ENCODE results near the gene ZNF101. TPM values are rescaled to one million over a fixed set of nuclear protein-coding genes. Genes with fewer than 3 reads are reported as not detected.

ZNF101 gene
- 23.1 TPM for polyA plus RNA-seq (2013, experiment 1 of 4)
- polyA plus RNA-seq (2013, experiment 2 of 4) = 21.6 TPM
- 15.1 TPM for polyA plus RNA-seq (2013, experiment 3 of 4)
- 13.8 TPM for polyA plus RNA-seq (2013, experiment 4 of 4)

DNA sequence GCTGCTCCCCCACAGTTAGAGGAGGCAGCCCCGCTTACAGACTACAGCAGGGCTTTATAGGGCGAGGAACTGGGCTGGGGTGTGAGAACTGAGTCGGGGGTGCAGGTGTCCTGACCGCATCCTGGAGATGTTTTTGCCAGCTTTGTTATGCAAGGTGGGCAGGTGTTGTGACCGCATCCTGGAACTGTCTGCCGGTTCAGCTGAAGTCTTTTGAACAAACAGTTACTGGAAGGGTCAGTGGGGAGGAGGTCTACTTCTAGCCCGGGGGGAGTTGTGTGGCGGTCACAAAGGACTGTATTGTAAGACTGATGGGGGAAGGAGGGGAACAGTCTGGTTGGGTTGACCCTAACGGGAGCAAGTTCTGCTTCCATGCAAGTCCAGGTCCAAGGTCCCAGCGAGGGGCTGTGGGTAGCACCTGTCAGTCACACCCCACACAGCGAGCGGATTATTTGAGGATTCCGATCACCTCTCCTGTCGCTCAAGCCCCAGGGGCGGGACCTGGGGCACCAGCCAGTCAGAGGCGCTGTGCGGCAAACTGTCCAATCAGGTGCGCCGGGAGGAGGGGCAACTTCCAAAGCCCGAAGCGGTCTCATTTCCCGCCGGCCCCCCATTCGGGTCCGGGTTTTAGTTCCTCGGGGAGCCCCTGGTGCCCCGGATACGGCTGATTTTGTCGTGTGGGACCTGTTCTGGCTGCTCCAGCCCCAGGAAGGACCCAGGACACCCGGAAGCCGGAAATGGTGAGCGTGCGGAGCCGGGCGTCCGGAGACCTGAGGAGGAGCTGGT lies at the start of gene ZNF101:
ZNF101 (plus strand) TSS at position 610 of the 783 bp plus-strand sequence; CDS start at position 735, 125 bp downstream.
- Histone ChIP-seq H3K4me3 (ENCODE audit: insufficient read depth, low read depth, low read length) (peak within 1 kb of the TSS; percentile 89), H3K4me1 (ENCODE audit: control insufficient read depth, insufficient read depth, low read length) (no peaks in the 10 kb centered on the region), H3K27me3 (ENCODE audit: control insufficient read depth, insufficient read depth, low read length, poor library complexity, severe bottlenecking) (no peaks in the 10 kb centered on the region), H3K27ac (ENCODE audit: insufficient read depth, low read depth, low read length, poor library complexity, severe bottlenecking) (peak within 1 kb of the TSS; percentile 87), H3K36me3 (ENCODE audit: control insufficient read depth, insufficient read depth, low read length) (no peaks in the 10 kb centered on the region), H3K9me3 (ENCODE audit: control insufficient read depth, low read length) (no peaks in the 10 kb centered on the region)
- 4 to 5% methylated on average over 36 of the region's 36 CpGs for WGBS, 2 experiments

DNA sequence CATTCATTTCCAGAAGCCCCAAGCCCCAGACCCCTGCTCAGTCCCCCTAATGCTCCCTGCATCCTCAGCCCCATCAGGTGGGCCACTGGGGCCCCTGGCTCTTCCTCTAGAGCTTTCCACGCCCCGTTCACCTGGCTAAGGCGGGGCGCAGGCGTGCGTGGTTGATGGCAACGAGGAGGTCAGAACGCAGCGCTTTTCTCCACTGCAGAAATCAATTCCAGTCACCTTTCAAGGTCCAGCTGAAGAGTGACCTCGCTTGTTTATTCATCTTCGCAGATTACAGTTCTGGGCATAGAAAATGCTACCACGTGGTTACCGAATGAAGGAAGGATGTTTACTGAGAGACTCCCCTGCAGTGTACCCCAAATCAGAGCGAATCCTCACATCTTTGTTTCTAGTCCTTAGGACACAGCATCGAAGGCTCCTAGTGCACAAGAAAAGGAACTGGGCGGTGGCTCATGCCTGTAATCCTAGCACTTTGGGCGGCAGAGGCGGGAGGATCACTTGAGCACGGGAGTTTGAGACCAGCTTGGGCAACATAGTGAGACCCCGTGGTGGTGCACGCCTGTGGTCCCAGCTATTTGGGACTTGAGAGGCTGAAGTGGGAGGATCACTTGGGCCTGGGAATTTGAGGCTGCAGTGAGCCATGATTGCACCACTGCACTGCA lies 49.3 kb upstream of the ZNF101 start:
- WGBS, 2 experiments = 89% methylated on average over 21 of the region's 21 CpGs
- H3K27me3 ChIP-seq (ENCODE audit: control insufficient read depth, insufficient read depth, low read length, poor library complexity, severe bottlenecking) = peaks cover 12% of the 10 kb centered on the region
- H3K27ac ChIP-seq (ENCODE audit: insufficient read depth, low read depth, low read length, poor library complexity, severe bottlenecking) = no peak overlapping the region
- H3K36me3 ChIP-seq (ENCODE audit: control insufficient read depth, insufficient read depth, low read length) = peaks cover 19% of the 10 kb centered on the region
- no peaks in the 10 kb centered on the region for H3K9me3 ChIP-seq (ENCODE audit: control insufficient read depth, low read length)
- peak overlapping the region; percentile 54 for H3K4me3 ChIP-seq (ENCODE audit: insufficient read depth, low read depth, low read length)
- no peaks in the 10 kb centered on the region for H3K4me1 ChIP-seq (ENCODE audit: control insufficient read depth, insufficient read depth, low read length)

DNA sequence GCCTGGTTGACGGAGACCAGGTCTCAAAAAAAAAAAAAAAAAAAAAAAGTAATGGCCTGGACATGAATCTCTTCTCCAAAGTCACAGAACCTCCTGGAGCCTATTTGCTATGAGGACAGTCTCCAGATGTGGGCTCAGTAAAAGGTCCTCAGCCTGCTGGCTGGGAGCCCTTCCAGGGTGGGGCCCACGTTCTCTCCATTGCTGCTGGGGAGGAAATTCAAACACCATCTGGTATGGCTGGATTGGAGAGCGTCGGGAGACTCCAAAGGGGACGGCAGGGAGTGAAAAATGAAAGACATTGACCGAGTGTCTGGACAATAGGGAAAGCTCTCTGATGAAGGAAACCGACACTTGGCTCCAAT lies 48.8 kb upstream of the ZNF101 start:
- H3K4me1 ChIP-seq (ENCODE audit: control insufficient read depth, insufficient read depth, low read length) = no peaks in the 10 kb centered on the region
- H3K9me3 ChIP-seq (ENCODE audit: control insufficient read depth, low read length) = no peaks in the 10 kb centered on the region
- no peak overlapping the region for H3K27ac ChIP-seq (ENCODE audit: insufficient read depth, low read depth, low read length, poor library complexity, severe bottlenecking)
- 87 to 89% methylated on average over 7 of the region's 7 CpGs for WGBS, 2 experiments
- peaks cover 23% of the 10 kb centered on the region for H3K36me3 ChIP-seq (ENCODE audit: control insufficient read depth, insufficient read depth, low read length)
- H3K4me3 ChIP-seq (ENCODE audit: insufficient read depth, low read depth, low read length) = no peak overlapping the region
- H3K27me3 ChIP-seq (ENCODE audit: control insufficient read depth, insufficient read depth, low read length, poor library complexity, severe bottlenecking) = peaks cover 12% of the 10 kb centered on the region

DNA sequence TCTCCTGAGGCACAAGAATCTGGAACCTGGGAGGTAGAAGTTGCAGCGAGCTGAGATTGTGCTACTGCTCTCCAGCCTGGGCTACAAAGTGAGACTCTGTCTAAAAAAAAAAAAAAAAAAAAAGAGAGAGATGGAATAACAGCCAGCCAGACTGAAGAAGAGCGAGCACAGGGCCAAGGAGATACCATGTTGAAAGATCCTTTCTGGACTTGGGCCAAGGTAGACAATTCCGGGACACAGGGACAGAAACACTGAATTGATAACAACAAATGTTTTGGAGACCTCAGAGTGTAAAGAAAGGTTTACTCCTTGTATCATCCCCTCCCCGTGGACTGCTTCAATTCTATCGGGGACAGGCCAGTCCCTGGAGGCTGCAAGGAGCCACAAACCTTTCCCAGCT lies 45.3 kb upstream of the ZNF101 start:
- 94 to 97% methylated on average over 5 of the region's 5 CpGs for WGBS, 2 experiments
- Histone ChIP-seq H3K9me3 (ENCODE audit: control insufficient read depth, low read length) (no peaks in the 10 kb centered on the region), H3K4me1 (ENCODE audit: control insufficient read depth, insufficient read depth, low read length) (peaks cover 12% of the 10 kb centered on the region), H3K27ac (ENCODE audit: insufficient read depth, low read depth, low read length, poor library complexity, severe bottlenecking) (no peak overlapping the region), H3K36me3 (ENCODE audit: control insufficient read depth, insufficient read depth, low read length) (peaks cover 23% of the 10 kb centered on the region), H3K27me3 (ENCODE audit: control insufficient read depth, insufficient read depth, low read length, poor library complexity, severe bottlenecking) (no peaks in the 10 kb centered on the region), H3K4me3 (ENCODE audit: insufficient read depth, low read depth, low read length) (no peak overlapping the region)

DNA sequence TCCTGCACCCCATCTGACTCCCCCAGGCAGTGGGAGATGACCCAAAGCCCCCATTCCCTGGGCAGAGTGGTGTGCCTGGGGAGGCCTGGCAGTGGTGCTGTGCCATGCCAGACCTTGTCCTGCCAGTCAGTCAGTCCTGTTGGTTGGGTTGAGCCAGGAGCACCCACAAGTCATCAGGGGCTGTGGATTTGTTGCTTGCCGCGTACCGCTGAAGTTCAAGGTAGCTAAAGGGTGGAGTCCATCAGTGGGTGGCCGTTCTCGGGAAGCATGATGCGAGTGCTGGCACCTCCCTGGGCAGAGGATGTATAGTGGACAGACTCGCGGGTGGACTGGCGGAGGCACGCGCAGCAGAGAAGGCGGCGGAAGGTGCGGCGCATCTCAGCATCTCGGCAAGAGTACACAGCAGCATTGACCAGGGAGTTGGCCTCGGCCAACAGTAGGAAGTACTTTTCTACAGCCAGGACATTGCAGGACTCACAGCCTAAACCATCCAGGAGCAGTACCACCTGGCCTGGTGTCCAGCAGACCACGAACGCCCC lies 44.5 kb upstream of the ZNF101 start:
- 94 to 97% methylated on average over 19 of the region's 19 CpGs for WGBS, 2 experiments
- no peaks in the 10 kb centered on the region for H3K9me3 ChIP-seq (ENCODE audit: control insufficient read depth, low read length)
- no peak overlapping the region for H3K4me3 ChIP-seq (ENCODE audit: insufficient read depth, low read depth, low read length)
- peaks cover 12% of the 10 kb centered on the region for H3K4me1 ChIP-seq (ENCODE audit: control insufficient read depth, insufficient read depth, low read length)
- H3K27me3 ChIP-seq (ENCODE audit: control insufficient read depth, insufficient read depth, low read length, poor library complexity, severe bottlenecking) = no peaks in the 10 kb centered on the region
- H3K27ac ChIP-seq (ENCODE audit: insufficient read depth, low read depth, low read length, poor library complexity, severe bottlenecking) = no peak overlapping the region
- peaks cover 23% of the 10 kb centered on the region for H3K36me3 ChIP-seq (ENCODE audit: control insufficient read depth, insufficient read depth, low read length)

DNA sequence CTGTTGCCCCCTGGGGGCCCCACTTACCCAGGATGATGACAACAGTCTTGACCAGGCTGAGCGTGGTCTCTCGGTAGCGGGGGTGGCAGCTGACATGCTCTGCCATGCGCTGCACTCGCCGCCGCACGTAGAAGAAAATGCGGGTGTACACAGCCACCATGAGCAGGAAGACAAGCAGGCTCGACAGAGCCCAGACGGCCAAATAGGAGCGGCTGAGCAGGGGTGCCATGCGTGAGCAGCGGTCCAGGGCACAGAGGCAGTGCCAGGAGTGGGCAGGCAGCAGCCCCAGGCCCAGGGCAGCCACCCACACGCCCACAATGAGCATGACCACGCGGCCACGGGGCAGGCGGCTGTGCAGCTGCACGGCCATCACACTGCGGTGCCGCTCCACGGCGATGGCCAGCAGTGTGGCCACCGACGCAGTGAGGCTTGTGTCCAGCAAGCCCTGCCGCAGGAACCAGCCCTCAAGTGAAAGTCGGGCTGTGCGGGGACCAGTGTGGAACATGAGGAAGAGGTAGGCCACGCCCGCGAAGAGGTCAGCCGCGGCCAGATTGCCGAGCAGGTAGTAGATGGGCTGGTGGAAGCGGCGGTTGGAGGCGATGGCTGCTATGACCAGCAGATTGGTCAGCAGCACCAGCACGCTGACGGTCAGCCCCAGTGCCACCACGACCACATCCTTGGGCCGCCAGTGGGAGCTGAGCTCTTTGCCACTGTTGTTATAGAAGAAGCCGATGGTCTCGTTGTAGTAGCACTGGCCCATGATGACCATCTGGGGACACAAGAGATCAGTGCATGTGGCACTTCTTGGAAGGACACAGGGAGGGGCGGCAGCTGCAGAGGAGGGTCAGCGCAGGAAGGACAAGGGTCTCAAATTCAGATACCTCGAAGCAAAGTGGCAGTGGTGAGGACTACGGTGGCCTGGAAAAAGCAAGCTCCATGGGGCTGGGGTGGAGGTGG lies 41.8 kb upstream of the ZNF101 start:
- H3K27ac ChIP-seq (ENCODE audit: insufficient read depth, low read depth, low read length, poor library complexity, severe bottlenecking) = no peak overlapping the region

DNA sequence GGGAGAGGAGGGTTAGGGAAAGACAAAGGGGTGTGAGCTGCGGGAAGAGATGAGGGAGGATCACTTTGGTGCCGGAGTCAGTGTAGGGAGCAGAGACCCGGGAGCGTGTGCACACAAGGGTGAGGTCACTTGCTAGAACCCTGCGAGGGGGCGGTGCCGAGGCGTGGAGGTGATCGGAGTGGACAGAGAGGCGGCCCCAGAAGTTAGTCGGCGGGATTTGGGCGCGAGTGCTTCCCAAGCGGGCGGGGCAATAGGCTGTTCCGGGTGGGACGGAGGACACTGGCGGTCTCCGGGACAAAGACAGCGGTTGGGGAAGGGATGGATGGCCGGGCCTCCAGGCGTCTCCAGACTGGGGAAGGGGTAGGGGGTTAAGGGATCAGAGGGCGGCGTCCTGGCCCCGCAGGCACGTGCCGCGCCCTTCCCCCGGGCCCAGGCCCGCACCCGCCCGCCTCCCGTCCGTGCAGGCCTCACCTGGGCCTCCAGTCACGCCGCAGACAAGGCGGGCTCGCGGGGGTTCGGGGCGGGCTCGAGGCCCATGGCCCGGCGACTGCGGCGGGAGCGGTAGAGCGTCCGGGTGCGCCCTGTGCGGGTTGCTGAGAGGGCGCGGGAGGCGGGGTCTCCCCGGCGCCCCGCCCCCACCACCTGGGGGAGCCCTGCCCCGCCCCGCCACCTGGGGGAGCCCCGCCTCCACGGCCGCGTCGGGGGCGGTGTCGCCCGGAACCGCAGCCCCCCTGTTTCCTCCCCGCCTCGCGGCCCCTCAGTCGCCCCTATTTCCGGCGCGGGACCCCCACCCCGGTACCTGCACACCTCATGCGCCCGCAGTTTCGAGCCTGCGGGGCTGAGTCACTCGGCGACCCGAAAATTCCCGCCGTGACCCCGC lies 40.8 kb upstream of the ZNF101 start, which contains the start of gene LPAR2:
LPAR2 (minus strand) TSS at position 600 of the 880 bp plus-strand sequence. CDS start 945 bp downstream, outside the sequence.
- peak within 1 kb of the TSS; percentile 20 for H3K27ac ChIP-seq (ENCODE audit: insufficient read depth, low read depth, low read length, poor library complexity, severe bottlenecking)
- H3K4me3 ChIP-seq (ENCODE audit: insufficient read depth, low read depth, low read length) = peak within 1 kb of the TSS; percentile 73
- 0 to 1% methylated on average over 87 of the region's 87 CpGs for WGBS, 2 experiments
- no peaks in the 10 kb centered on the region for H3K9me3 ChIP-seq (ENCODE audit: control insufficient read depth, low read length)
- H3K27me3 ChIP-seq (ENCODE audit: control insufficient read depth, insufficient read depth, low read length, poor library complexity, severe bottlenecking) = no peaks in the 10 kb centered on the region
- peaks cover 12% of the 10 kb centered on the region for H3K4me1 ChIP-seq (ENCODE audit: control insufficient read depth, insufficient read depth, low read length)
- H3K36me3 ChIP-seq (ENCODE audit: control insufficient read depth, insufficient read depth, low read length) = peaks cover 16% of the 10 kb centered on the region

More for the DNA sequence above, 41.8 kb upstream of the ZNF101 start:
- H3K4me3 ChIP-seq (ENCODE audit: insufficient read depth, low read depth, low read length) = peak overlapping the region; percentile 73
- H3K4me1 ChIP-seq (ENCODE audit: control insufficient read depth, insufficient read depth, low read length) = peaks cover 12% of the 10 kb centered on the region
- WGBS, 2 experiments = 93% methylated on average over 48 of the region's 48 CpGs
- H3K27me3 ChIP-seq (ENCODE audit: control insufficient read depth, insufficient read depth, low read length, poor library complexity, severe bottlenecking) = no peaks in the 10 kb centered on the region
- peaks cover 23% of the 10 kb centered on the region for H3K36me3 ChIP-seq (ENCODE audit: control insufficient read depth, insufficient read depth, low read length)
- H3K9me3 ChIP-seq (ENCODE audit: control insufficient read depth, low read length) = no peaks in the 10 kb centered on the region

DNA sequence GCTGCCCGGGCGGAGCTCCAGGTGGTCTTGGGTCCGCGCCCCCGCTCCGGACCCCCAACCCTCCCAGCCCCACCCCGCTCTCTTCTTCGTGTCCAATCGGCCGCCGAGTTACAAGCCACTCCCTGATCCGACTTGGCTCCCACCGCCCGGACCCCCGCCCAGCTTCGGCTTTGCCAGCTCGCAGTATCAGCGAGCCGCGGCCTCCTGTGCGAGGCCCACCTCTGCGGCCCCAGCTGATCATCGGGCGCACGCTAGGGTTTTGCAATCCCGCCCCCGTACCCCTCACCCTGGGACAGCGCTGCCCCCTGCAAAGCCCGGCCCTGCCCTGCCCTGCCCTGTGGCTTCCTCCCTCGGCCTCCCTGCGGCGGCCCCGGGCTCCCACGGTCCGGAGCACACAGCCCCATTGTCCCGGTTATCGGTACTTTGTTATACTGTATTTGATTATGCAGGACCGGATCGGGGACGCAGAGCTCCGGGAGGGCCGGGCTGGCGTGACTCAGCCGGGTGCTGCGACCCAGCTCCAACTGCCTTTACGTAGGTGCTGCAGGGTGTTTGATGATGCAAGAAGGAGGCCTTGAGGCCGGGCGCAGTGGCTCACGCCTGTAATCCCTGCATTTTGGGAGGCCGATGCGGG lies 40.0 kb upstream of the ZNF101 start:
- H3K27ac ChIP-seq (ENCODE audit: insufficient read depth, low read depth, low read length, poor library complexity, severe bottlenecking) = peak overlapping the region; percentile 20
- H3K9me3 ChIP-seq (ENCODE audit: control insufficient read depth, low read length) = no peaks in the 10 kb centered on the region
- peaks cover 12% of the 10 kb centered on the region for H3K4me1 ChIP-seq (ENCODE audit: control insufficient read depth, insufficient read depth, low read length)
- H3K27me3 ChIP-seq (ENCODE audit: control insufficient read depth, insufficient read depth, low read length, poor library complexity, severe bottlenecking) = no peaks in the 10 kb centered on the region
- H3K36me3 ChIP-seq (ENCODE audit: control insufficient read depth, insufficient read depth, low read length) = peaks cover 11% of the 10 kb centered on the region
- WGBS, 2 experiments = 8% methylated on average over 51 of the region's 51 CpGs
- H3K4me3 ChIP-seq (ENCODE audit: insufficient read depth, low read depth, low read length) = peak overlapping the region; percentile 73
